Amniotic epithelial cell (primary cell): Measurements from ENCODE around the gene MAP2K3.
"Not testable (repeated sequence)": the region's sequence is repeated elsewhere in the genome, so short reads cannot be mapped to it uniquely, and the experiment has no call there.

Source experiments
- DNase-seq: peaks from one replicate; pipeline ENCODE4 v3.0.0-alpha.2; 2010; ENCODE audit warnings: low read depth

Gene MAP2K3

GRCh38 chr17:21310061-21310765, 25.7 kb downstream of the MAP2K3 start:
- DNase-seq: not testable (repeated sequence)

GRCh38 chr17:21310766-21311602, 26.5 kb downstream of the MAP2K3 start:
- DNase-seq: not testable (repeated sequence)

GRCh38 chr17:21313320-21313719, 28.8 kb downstream of the MAP2K3 start:
- DNase-seq: no peak

- not testable (repeated sequence) for DNase-seq
Observed at GRCh38 chr17:21313761-21314160, 29.2 kb downstream of the MAP2K3 start.

GRCh38 chr17:21314261-21314664, 29.8 kb downstream of the MAP2K3 start:
- not testable (repeated sequence) for DNase-seq

GRCh38 chr17:21314701-21315111, 30.2 kb downstream of the MAP2K3 start:
- not testable (repeated sequence) for DNase-seq

- DNase-seq: not testable (repeated sequence)
Observed at GRCh38 chr17:21315246-21316000, 30.9 kb downstream of the MAP2K3 start.

- not testable (repeated sequence) for DNase-seq
Observed at GRCh38 chr17:21316212-21316886, 31.8 kb downstream of the MAP2K3 start.

GRCh38 chr17:21316887-21317500, 32.5 kb downstream of the MAP2K3 start:
- DNase-seq: not testable (repeated sequence)

- not testable (repeated sequence) for DNase-seq
Observed at GRCh38 chr17:21317821-21318220, 33.3 kb downstream of the MAP2K3 start.

GRCh38 chr17:21318439-21318838, 33.9 kb downstream of the MAP2K3 start:
- DNase-seq: no peak

GRCh38 chr17:21318856-21319255, 34.3 kb downstream of the MAP2K3 start:
- DNase-seq: not testable (repeated sequence)

GRCh38 chr17:21319256-21319655, 34.7 kb downstream of the MAP2K3 start:
- DNase-seq: not testable (repeated sequence)

GRCh38 chr17:21319686-21320375, 35.3 kb downstream of the MAP2K3 start:
- DNase-seq: not testable (repeated sequence)

- DNase-seq: not testable (repeated sequence)
Observed at GRCh38 chr17:21320430-21320829, 35.9 kb downstream of the MAP2K3 start.

- not testable (repeated sequence) for DNase-seq
Observed at GRCh38 chr17:21321061-21321460, 36.5 kb downstream of the MAP2K3 start.

GRCh38 chr17:21321744-21322191, 37.3 kb downstream of the MAP2K3 start:
- DNase-seq: not testable (repeated sequence)

- not testable (repeated sequence) for DNase-seq
Observed at GRCh38 chr17:21323257-21324111, 39.0 kb downstream of the MAP2K3 start.

GRCh38 chr17:21324741-21325140, 40.2 kb downstream of the MAP2K3 start:
- not testable (repeated sequence) for DNase-seq
